ENCODE data around the gene WHRN. TPM values are rescaled to one million over a fixed set of nuclear protein-coding genes. Genes with fewer than 3 reads are reported as not detected.

Gene WHRN
- total and polyA plus RNA-seq, 2 of the 8 experiments (the other 6 are each of a cell fraction or from before 2014, with no cell fraction given): 4.4 to 7.7 TPM

DNA sequence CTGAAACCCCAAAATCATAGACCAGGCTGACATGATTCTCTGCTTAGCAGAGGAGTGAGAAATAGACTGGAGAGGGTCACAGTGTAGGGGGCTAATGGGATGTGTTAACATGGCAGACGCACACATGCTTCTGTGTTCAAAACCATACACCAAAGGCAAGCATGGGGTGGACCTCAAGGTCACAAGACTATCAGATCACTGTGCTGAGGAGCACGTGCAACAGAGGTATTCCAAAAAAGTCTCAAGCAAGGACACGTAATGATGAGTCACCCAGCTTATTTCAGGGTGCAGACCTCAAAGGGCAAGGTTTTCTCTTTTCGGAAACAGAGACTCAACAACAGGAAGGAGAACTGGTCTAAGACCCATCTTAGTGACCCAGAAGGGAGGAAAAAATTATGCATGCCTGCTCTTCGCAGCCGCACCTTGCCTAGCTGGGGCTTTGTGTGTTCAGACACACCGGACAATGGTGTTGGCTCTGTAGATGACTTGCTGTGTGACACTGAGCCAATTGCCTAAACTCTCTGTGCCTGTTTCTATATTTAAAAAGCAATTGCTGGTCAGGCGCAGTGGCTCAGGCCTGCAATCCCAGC is 20.3 kb downstream of the WHRN start:
- no peak overlapping the region for H3K9ac ChIP-seq (replicated peaks in 1 of 4; ENCODE audit: extremely low read depth in 1 of 4, low read depth in 3 of 4, low read length in 3 of 4)
- H3K36me3 ChIP-seq (ENCODE audit: control insufficient read depth in 2 of 4, insufficient read depth in 4 of 4, low read length in 3 of 4): no peaks in the 10 kb centered on the region; a peak in 1 of 8 replicates
- peaks cover 4% of the 10 kb centered on the region; the same call in 1 of the 2 replicates for H3K79me1 ChIP-seq (ENCODE audit: low read depth, low read length)
- no peak overlapping the region for H3K56ac ChIP-seq (replicated peaks; ENCODE audit: insufficient read length, low read depth, low read length)
- no peak overlapping the region for H3K4me3 ChIP-seq (ENCODE audit: extremely low read depth in 1 of 4, insufficient read depth in 2 of 4, low read depth in 3 of 4, low read length in 4 of 4)
- H3K27ac ChIP-seq (ENCODE audit: low read depth, low read length): no peak overlapping the region
- H2BK5ac ChIP-seq (ENCODE audit: low read depth, low read length): no peak overlapping the region
- H4K20me1 ChIP-seq (replicated peaks in 1 of 2; ENCODE audit: control insufficient read depth in 1 of 2, insufficient read depth in 2 of 2, low read length in 2 of 2): no peaks in the 10 kb centered on the region
- ChIA-PET POLR2A (ENCODE audit: partially characterized antibody) (interaction anchor here (0.6 to 3.0 kb wide), 3 partner anchors 10 to 29 kb away, joined by 3 to 10 read pairs (median 3); no protein-coding TSS in a partner anchor), CTCF (ENCODE audit: partially characterized antibody) (interaction anchor here (0.7 to 7.1 kb wide), 15 partner anchors 10 to 187 kb away, joined by 3 to 89 read pairs (median 4); no protein-coding TSS in a partner anchor)
- no peak overlapping the region for H2AFZ ChIP-seq (ENCODE audit: low read length)
- no peak overlapping the region for H3K14ac ChIP-seq (ENCODE audit: insufficient read length)
- DNase-seq (ENCODE audit: low read depth in 1 of 2, low spot score in 2 of 2) (no peak), FAIRE-seq (no peak)
- no peak overlapping the region for H3K18ac ChIP-seq (ENCODE audit: extremely low read depth, low read length)
- H2BK15ac ChIP-seq (ENCODE audit: low read length): no peak overlapping the region
- no peak overlapping the region for H2AK5ac ChIP-seq (ENCODE audit: low read depth, low read length)
- no peak overlapping the region for H4K91ac ChIP-seq (replicated peaks; ENCODE audit: insufficient read length, low read length)
- H3K4ac ChIP-seq (replicated peaks; ENCODE audit: insufficient read length, low read depth, low read length): no peak overlapping the region
- WGBS, 2 experiments (ENCODE audit: extremely low coverage in 1 of 2, insufficient coverage in 1 of 2, insufficient read length in 1 of 2, insufficient replicate concordance in 2 of 2, low coverage in 1 of 2, low lambda C conversion rate in 2 of 2, missing lambda C conversion rate in 1 of 2): 86% methylated on average over 8 of the region's 8 CpGs; no CpG with 5 or more reads in 1 of the 2 experiments
- no peaks in the 10 kb centered on the region; the same call in 1 of the 2 replicates for H3K23me2 ChIP-seq (ENCODE audit: low read depth, low read length)
- H2BK20ac ChIP-seq (ENCODE audit: low read length): no peak overlapping the region
- H3K23ac ChIP-seq (ENCODE audit: insufficient read length): no peak overlapping the region
- H3K27me3 ChIP-seq (replicated peaks in 1 of 4; ENCODE audit: control insufficient read depth in 3 of 4, extremely low read depth in 1 of 4, insufficient read depth in 3 of 4, low read length in 3 of 4): no peaks in the 10 kb centered on the region
- H3K79me2 ChIP-seq (ENCODE audit: control insufficient read depth in 1 of 2, insufficient read depth in 2 of 2, low read length in 2 of 2): no peaks in the 10 kb centered on the region
- H3K9me3 ChIP-seq (ENCODE audit: insufficient read depth in 2 of 2, low read depth in 1 of 2, low read length in 1 of 2): no peaks in the 10 kb centered on the region
- no peaks in the 10 kb centered on the region; a peak in 2 of 7 replicates for H3K4me1 ChIP-seq (replicated peaks in 1 of 4; ENCODE audit: control insufficient read depth in 3 of 4, insufficient read depth in 4 of 4, low read length in 3 of 4)
- H4K5ac ChIP-seq (ENCODE audit: insufficient read length, low read depth, low read length): no peak overlapping the region
- H2BK120ac ChIP-seq (replicated peaks; ENCODE audit: low read depth, low read length): no peak overlapping the region
- H4K8ac ChIP-seq (ENCODE audit: extremely low read depth, insufficient read depth, low read length): no peak overlapping the region
- no peak overlapping the region for H3K4me2 ChIP-seq (ENCODE audit: insufficient read depth in 1 of 2, low read depth in 2 of 2, low read length in 2 of 2)
- no peak overlapping the region for H2BK12ac ChIP-seq (ENCODE audit: low read depth, low read length)
- TF ChIP-seq ASH2L (IDR thresholded peaks at IDR 0.05; ENCODE audit: low read length) (no peak), SUZ12 (IDR thresholded peaks at IDR 0.05; ENCODE audit: low read length) (no peak), CTBP2 (IDR thresholded peaks at IDR 0.05; ENCODE audit: borderline replicate concordance, insufficient read depth, insufficient read length, low read length) (no peak), FOSL1 (IDR thresholded peaks at IDR 0.05; ENCODE audit: insufficient read depth, low read depth, low read length) (no peak), SIX5 (IDR thresholded peaks at IDR 0.05; ENCODE audit: low read depth, low read length) (no peak)
- TF ChIP-seq, protein P1, sequence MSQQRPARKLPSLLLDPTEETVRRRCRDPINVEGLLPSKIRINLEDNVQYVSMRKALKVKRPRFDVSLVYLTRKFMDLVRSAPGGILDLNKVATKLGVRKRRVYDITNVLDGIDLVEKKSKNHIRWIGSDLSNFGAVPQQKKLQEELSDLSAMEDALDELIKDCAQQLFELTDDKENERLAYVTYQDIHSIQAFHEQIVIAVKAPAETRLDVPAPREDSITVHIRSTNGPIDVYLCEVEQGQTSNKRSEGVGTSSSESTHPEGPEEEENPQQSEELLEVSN (IDR thresholded peaks at IDR 0.05): no peak

Measured in H1 (cell line).